Left lung (tissue), 10 donors: ENCODE data around the gene GPR183. TPM values are rescaled to one million over a fixed set of nuclear protein-coding genes. Genes with fewer than 3 reads are reported as not detected.
A peak's percentile ranks its signal among the peaks of the same experiment; 100 is the strongest.

ENCODE experiments used
- ATAC-seq: fragments of 200-7000 bp; cut with Tn5 transposase; one replicate; pipeline ENCODE4 v1.9.1; 2020; ENCODE audit warnings: moderate library complexity
- DNase-seq, 4 donors: peaks; one replicate each; pipeline ENCODE4 v3.0.0-alpha.2; 2013 to 2020
- H3K27ac ChIP-seq, 2 donors: fragments of 200-600 bp; sonication (generic) in 1 of 2; one replicate each; pipeline versions ENCODE4 v1.5.0 to v1.8.0; 2020 to 2021
- H3K27me3 ChIP-seq, 2 donors: fragments of 200-600 bp; sonication (generic) in 1 of 2; one replicate each; pipeline versions ENCODE4 v1.5.0 to v1.8.0; 2020 to 2021
- H3K36me3 ChIP-seq, 2 donors: fragments of 200-600 bp; sonication (generic) in 1 of 2; one replicate each; pipeline versions ENCODE4 v1.5.0 to v1.8.0; 2020 to 2021
- H3K4me1 ChIP-seq, 2 donors: fragments of 200-600 bp; one replicate each; pipeline ENCODE4 v1.8.0; 2021
- H3K4me3 ChIP-seq, 2 donors: fragments of 200-600 bp; sonication (generic) in 1 of 2; one replicate each; pipeline versions ENCODE4 v1.5.0 to v1.8.0; 2020 to 2021; ENCODE audit warnings: mild to moderate bottlenecking in 1 of 2
- H3K9me3 ChIP-seq, 2 donors: fragments of 200-600 bp; sonication (generic) in 1 of 2; one replicate each; pipeline versions ENCODE4 v1.5.0 to v1.8.0; 2020 to 2021
- intact Hi-C, 2 donors: fragments of 100-400 bp; cut with DNase I; formaldehyde crosslinking; loops; one replicate each; pipeline versions ENCODE4 v1.11.2 to v1.14.2; 2022
- polyA plus RNA-seq, 6 donors: library from polyadenylated mRNA; unstranded; fragments of 120-200 nt; gene quantifications; one replicate each; pipeline ENCODE4 v1.2.1, GENCODE V29; 2013; ENCODE audit not compliant: insufficient read length in 6 of 6
- total RNA-seq, 2 donors: library from RNA; stranded (reverse); fragmentation: NEBNext Ultra II Directional; extraction: Animal tissue kit (Norgen Biotek cat#: 25700); gene quantifications; one replicate each; pipeline ENCODE4 v1.2.1, GENCODE V29; 2021
- TF ChIP-seq, protein P1 (sequence below), 2 donors: fragments of 200-600 bp; sonication (generic) in 1 of 2; IDR thresholded peaks; one replicate each; pipeline versions ENCODE4 v1.5.0 to v1.8.0; 2021; ENCODE audit warnings: antibody characterized with exemption in 2 of 2
- donor health status: DM: no; HTN: yes; CAD: no.
- donor health status: DM: no; HTN: no; CAD: no.

Gene GPR183
- total and polyA plus RNA-seq, 8 donors, result 7.4 to 11.3 (median 9.5) TPM

DNA sequence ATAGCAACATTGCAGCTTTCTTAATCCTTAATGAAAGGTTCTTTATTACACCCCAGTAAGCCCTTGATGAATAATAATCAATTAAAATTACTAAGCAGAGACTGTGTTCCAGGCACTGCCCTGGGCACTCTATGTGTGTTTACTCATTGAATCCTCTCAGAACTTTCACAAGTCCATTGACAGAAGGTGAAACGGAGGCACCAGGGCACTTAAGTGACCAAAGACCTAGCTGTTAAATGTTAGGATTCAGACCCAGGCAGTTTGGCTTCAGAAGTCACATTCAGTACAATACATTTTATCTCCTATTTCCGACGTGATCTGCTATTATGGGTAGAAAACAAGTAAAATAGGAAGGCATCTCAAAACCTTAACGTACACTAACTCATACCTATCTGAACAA lies 2.7 kb downstream of the GPR183 start:
- H3K4me3 ChIP-seq, result peak overlapping the region in 1 of 2 donors; percentile 31
- TF ChIP-seq, protein P1, sequence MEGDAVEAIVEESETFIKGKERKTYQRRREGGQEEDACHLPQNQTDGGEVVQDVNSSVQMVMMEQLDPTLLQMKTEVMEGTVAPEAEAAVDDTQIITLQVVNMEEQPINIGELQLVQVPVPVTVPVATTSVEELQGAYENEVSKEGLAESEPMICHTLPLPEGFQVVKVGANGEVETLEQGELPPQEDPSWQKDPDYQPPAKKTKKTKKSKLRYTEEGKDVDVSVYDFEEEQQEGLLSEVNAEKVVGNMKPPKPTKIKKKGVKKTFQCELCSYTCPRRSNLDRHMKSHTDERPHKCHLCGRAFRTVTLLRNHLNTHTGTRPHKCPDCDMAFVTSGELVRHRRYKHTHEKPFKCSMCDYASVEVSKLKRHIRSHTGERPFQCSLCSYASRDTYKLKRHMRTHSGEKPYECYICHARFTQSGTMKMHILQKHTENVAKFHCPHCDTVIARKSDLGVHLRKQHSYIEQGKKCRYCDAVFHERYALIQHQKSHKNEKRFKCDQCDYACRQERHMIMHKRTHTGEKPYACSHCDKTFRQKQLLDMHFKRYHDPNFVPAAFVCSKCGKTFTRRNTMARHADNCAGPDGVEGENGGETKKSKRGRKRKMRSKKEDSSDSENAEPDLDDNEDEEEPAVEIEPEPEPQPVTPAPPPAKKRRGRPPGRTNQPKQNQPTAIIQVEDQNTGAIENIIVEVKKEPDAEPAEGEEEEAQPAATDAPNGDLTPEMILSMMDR (IDR thresholded peaks at IDR 0.05), result no peak
- ATAC-seq, result no peak

DNA sequence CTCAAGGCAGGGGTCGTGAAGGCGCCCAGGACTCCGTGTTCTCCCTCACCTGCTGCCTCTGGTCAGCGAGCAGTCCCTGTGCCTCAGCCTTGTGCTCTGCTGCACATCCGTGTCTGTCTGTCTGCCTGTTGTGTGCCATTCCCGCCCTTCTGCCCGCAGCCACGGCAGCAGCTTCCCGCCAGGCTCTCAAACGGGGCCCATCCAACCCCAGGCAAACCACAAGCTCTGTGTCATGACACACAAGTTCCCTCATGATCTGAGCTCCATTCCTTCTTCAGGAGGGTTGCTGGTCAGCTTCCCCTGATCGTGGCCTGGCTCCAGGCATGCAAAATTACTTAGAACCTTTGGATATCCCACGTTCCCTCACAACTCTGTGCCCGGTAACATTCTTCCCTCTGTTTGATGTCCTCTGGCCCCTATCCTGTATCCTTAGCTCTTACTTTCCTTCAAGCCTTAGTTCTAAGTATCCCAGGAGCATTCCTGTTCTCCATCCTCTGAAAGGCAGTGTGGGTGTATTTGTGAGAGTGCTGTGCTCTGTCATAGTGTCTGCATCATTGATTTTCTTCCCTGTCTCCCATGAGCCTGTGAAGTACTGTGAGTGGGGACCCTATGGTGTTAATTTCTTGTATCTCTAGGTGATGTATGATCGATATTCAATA lies 3.2 kb downstream of the GPR183 start:
- TF ChIP-seq, protein P1 (IDR thresholded peaks at IDR 0.05), result no peak
- peak; percentile 4 for ATAC-seq
- intact Hi-C loops, result no loop called here
- Histone ChIP-seq H3K27ac (peak overlapping the region in 1 of 2 donors; percentile 34), H3K36me3 (no peaks in the 10 kb centered on the region), H3K4me3 (peak overlapping the region in 1 of 2 donors; percentile 31), H3K9me3 (no peaks in the 10 kb centered on the region), H3K27me3 (no peaks in the 10 kb centered on the region), H3K4me1 (peaks cover 0 to 56% of the 10 kb centered on the region in 2 donors)
- peak in 2 of 4 donors; percentile 57 to 79 for DNase-seq

More for the DNA sequence above, 2.7 kb downstream of the GPR183 start:
- DNase-seq, result no peak
- H3K27me3 ChIP-seq, result no peaks in the 10 kb centered on the region
- no peaks in the 10 kb centered on the region for H3K9me3 ChIP-seq
- intact Hi-C loops, result no loop called here
- no peaks in the 10 kb centered on the region for H3K36me3 ChIP-seq
- H3K4me1 ChIP-seq, result peaks cover 0 to 56% of the 10 kb centered on the region in 2 donors
- peak overlapping the region in 1 of 2 donors; percentile 34 for H3K27ac ChIP-seq

DNA sequence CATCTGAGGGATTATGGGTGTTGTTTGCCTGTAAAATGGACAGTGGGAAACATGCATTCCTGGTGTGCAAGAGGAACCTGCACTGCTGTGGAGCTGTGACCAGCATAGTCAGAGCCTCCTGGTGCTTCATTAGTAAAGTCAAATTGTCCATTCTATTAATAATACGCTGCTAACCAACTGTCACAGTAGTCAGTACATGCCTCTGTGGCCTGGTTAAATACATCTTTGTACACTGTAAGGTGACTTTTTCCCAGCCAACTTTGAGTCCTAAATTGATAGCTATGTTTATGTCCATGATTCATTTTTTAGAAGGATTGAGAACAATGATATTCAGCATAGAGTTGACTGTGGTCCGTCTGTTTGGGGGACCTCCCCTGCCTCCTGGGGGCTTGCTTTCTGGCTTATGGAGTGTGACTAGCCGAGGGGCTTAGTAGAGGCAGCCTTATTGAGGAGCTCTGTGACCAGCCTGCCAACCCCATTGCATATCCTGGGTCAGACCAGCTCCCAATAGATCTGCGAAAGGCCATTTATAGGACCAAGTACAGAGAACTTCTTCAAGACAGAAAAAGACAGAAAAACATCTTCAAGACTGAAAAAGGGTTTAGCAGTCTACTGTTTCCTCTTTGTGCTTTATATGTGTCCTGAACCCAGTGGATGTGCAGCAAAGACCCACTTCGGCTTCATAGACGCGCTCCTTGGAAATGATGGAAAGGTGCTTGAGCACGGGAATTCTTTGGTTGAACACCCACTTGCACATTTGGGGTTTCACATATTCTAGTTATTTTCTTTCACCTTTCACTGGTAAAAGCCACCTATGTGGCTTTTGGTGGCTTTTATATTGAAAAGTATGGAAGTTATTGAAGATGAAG lies 4.3 kb downstream of the GPR183 start:
- H3K27ac ChIP-seq, result no peak overlapping the region
- intact Hi-C loops, result no loop called here
- DNase-seq (no peak), ATAC-seq (no peak)
- no peaks in the 10 kb centered on the region for H3K9me3 ChIP-seq
- peaks cover 0 to 57% of the 10 kb centered on the region in 2 donors for H3K4me1 ChIP-seq
- no peaks in the 10 kb centered on the region for H3K36me3 ChIP-seq
- no peak overlapping the region for H3K4me3 ChIP-seq
- TF ChIP-seq, protein P1 (IDR thresholded peaks at IDR 0.05), result no peak
- no peaks in the 10 kb centered on the region for H3K27me3 ChIP-seq

DNA sequence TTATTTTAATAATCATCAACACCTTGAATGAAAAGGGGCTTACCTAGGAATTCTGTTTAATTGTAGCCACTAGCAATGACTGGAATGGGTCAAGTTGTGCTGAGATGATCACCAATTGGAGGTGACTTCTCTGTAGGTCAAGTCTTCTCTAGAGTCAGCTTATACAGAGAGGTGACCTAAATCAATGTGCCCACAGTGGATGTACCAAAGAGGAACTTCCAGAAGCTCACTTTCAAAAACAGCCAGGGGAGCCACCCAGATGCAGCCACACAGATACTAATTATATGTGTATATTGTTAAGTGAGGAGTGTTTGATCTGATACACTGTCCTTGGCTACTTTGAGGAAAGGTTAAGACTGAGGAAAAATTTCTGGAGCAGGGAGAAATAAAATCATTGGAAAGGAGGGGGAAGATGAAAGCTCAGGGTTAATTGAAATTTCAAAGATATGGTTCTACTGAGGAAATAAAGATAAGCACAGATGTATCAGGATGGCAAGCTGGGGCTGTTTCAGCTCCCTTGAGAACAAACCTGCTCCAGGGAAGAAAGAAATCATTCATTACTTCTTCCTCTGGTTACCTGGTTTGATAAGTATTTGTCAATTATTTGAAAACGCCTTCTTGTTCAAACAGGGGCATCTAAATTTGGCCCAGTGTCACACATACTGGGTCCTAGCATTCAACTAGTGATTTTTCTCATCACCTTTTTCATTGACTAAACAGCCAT lies 5.1 kb downstream of the GPR183 start:
- Histone ChIP-seq H3K36me3 (no peaks in the 10 kb centered on the region), H3K4me3 (no peak overlapping the region), H3K27ac (no peak overlapping the region), H3K4me1 (peaks cover 0 to 54% of the 10 kb centered on the region in 2 donors), H3K27me3 (no peaks in the 10 kb centered on the region), H3K9me3 (no peaks in the 10 kb centered on the region)
- ATAC-seq, result no peak
- TF ChIP-seq, protein P1 (IDR thresholded peaks at IDR 0.05), result no peak
- intact Hi-C loops, result no loop called here
- DNase-seq, result no peak
